GM21737 (cell line): ENCODE data around the gene YTHDC2.
"Not testable (repeated sequence)": the region's sequence is repeated elsewhere in the genome, so short reads cannot be mapped to it uniquely, and the experiment has no call there.

Experiments
- ATAC-seq: cut with Tn5 transposase; IDR thresholded peaks from one replicate; pipeline ENCODE4 v1.9.1; 2021; ENCODE audit warnings: mild to moderate bottlenecking, moderate library complexity; ENCODE audit not compliant: unreplicated experiment

The YTHDC2 gene

GRCh38 chr5:113601423-113601822 is 87.9 kb downstream of the YTHDC2 start:
- ATAC-seq = no peak

DNA sequence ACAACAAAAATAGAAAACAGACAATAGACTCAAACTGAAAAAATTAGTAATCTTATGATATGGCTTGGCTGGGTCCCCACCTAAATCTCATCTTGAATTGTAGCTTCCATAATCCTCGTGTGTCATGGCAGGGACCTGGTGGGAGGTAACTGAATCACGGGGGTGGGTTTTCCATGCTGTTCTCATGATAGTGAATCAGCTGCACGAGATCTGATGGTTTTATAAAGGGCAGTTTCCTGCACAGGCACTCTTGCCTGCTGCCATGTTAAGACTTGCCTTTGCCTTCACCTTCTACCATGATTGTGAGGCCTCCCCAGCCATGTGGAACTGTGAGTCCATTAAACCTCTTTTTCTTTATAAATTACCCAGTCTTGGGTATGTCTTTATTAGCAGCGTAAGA is 89.8 kb downstream of the YTHDC2 start:
- not testable (repeated sequence) for ATAC-seq

GRCh38 chr5:113606298-113607134 is 93.0 kb downstream of the YTHDC2 start:
- ATAC-seq = peak; percentile 78

GRCh38 chr5:113607361-113607760 is 93.9 kb downstream of the YTHDC2 start:
- ATAC-seq = no peak

DNA sequence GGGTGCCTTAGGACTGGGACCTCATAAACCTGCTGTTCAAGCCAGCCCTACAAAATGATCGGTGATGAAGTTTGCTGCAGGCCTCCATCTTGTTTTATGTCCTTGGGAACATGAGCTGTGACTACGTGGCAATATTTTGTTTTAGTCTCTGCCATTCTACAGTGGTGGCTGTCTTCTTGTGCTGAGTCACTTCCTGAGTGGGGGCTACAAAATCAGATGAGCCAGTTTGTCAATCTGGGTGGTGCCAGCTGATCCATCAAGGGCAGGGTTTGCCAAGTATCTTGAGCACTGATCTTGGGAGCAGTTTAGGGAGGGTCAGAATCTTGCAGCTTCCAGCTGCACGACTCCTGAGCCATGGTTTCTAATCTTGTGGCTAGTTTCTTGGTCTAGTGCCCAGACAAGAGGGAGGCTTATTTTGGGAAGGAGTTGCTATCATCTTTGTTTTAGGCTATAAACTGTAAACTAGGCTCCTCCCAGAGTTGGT is 94.7 kb downstream of the YTHDC2 start:
- no peak for ATAC-seq

DNA sequence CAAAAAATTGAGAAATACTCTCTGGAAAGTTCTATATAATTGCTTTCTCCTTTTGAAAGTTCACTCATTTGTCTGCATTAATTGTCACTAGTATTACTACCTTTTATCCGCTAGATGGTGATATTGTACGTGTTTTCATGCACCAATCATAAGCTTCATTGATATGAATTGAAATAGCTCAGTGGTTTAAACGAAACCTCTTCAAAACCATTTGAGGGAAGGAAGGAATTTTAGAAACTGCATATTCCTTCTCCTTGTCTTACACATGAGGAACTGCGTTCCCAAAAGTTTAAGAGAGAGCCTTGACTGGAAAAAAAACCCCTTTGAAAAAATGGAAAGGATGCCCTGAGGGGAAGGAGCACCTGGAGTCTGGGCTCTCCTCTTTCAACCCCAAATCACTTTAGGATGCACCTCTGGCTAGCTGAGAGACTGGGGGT is 98.6 kb downstream of the YTHDC2 start:
- ATAC-seq = no peak

DNA sequence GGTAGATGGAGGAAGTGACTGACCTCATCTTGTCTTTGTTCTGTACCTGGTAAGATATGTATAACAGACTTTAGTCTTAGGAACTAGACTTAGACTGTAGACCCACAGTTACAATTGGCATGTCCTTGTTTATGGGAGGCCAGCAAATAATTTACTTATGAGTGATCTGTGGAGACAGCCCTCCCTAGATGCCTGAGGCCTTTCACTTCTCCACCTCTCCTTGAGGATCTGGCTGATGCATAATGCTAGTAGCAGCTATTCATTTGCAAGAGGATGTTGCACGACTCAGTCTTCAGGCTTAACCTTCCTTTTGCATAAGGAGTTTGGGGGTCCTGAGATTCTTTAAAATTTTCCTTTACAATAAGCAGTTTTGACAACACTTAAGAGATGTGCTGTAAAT is 100.7 kb downstream of the YTHDC2 start:
- ATAC-seq = no peak

DNA sequence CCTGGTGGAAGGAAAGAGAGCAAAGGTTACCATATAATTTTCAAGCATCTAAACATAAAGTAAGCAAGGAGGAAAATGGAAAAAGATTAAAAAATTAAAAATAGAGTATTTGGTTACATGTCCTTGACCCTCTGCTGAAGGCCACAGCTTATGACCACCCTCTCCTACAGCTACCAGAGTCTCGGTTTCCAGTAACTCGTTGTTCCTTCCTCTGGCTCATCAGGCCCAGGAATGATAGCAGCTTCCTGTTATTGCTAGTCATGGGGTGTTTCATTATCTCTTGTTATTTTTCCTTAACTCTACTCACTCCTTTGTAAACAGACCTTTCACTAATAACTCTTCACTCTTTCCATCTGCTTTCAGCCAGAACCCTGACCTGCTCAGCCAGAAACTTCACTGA is 102.2 kb downstream of the YTHDC2 start:
- no peak for ATAC-seq

DNA sequence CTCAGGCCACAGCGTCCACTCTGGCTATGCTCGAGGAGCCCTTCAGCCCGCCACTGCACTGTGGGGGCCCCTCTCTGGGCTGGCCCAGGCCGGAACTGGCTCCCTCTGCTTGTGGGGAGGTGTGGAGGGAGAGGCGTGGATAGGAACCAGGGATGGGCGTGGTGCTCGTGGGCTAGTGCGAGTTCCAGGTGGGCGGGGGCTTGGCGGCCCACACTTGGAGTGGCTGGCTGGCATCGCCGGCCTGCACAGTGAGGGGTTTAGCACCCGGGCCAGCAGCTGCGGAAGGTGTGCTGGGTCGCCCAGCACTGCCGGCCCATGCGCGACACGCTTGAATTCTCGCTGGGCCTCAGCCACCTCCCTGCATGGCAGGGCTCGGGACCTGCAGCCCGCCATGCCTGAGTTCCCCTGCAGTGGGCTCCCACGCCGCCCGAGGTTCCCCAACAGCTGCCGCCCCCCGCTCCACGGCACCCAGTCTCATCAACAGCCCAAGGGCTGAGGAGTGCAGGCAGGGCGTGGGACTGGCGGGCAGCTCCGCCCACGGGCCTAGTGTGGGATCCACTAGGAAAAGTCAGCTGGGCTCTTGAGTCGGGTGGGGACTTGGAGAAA is 103.8 kb downstream of the YTHDC2 start:
- ATAC-seq = no peak

DNA sequence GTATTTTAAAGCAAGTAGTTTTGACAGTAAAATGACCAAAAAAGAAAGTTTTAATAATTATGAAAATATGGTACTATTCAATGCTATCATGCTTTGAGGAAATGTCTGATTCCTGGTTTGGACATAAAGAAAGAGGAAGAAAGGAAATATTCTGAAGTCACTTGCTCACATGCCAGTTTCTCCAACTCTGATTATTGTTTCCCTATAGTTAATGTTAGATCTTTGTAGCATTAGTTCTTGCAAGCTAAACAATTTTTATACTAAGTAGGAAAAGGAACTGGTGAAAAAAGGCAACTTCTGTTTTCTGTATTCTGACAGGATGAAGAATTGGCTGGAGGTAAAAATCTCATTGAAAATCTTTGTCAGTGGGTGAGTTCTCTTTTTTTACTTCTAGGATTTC is 119.5 kb downstream of the YTHDC2 start:
- ATAC-seq = no peak

- ATAC-seq = no peak
These were observed 121.5 kb downstream of the YTHDC2 start for GRCh38 chr5:113634957-113635356.

GRCh38 chr5:113641715-113642114 is 128.2 kb downstream of the YTHDC2 start:
- ATAC-seq = no peak
